ENCODE results near the gene MRPL53. TPM values are rescaled to one million over a fixed set of nuclear protein-coding genes. Genes with fewer than 3 reads are reported as not detected.
A peak's percentile ranks its signal among the peaks of the same experiment; 100 is the strongest.

The MRPL53 gene
- total and polyA plus RNA-seq, 9 donors = 52.5 to 87.9 (median 81.1) TPM

DNA sequence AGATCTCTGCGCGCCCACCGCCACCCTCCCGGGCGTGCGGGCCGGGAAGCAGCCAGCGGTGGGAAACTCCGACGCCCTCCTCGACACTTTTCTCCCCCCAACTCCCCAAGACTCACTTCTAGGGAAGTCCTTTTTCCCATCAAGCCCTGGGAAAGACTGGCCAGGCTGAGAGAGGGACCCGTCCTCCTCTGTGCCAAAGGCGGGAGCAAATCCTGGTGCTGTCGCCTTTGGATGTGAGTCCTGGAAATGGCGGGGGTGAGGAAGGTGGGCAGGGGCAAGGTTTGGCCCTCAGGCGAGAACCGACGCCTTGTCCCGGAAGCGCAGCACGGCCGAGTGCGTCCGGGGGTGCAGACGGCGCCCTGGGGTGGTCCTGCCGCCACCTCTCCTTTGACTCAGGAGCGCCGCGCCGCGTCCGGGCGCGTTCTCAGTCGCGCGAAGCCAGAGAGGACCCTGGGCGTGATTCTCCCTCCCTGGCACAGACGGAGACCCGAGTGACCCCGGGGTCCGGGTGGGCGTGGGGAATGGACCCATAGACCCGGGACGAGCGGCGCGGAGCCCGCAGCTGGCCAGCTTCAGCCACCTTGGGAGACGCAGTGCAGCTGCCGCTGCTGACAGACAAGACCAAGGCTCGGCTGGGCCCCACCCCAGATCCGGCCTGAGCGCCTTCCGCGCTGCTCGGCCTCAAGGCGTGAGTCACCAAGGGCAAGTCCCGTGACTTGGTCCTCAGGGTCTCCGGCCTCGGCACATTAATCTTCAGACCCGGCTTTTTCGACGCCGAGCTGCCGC, 30.4 kb upstream of the MRPL53 start:
- H3K27me3 ChIP-seq (ENCODE audit: control insufficient read depth, insufficient read depth, low read length) = peaks cover 77% of the 10 kb centered on the region
- DNase-seq = peak; percentile 90
- peak overlapping the region; percentile 80 for H3K27ac ChIP-seq (ENCODE audit: low read length)
- H3K36me3 ChIP-seq (ENCODE audit: control insufficient read depth, insufficient read depth, low read length) = peaks cover 16% of the 10 kb centered on the region
- H3K4me1 ChIP-seq (ENCODE audit: control insufficient read depth, insufficient read depth, low read length) = peaks cover 69% of the 10 kb centered on the region
- peak overlapping the region; percentile 58 for H3K4me3 ChIP-seq (ENCODE audit: low read length)
- under 1% methylated on average over 58 of the region's 67 CpGs for WGBS (ENCODE audit: insufficient coverage)
- H3K9me3 ChIP-seq (replicated peaks; ENCODE audit: control insufficient read depth, low read depth, low read length) = no peaks in the 10 kb centered on the region

- Histone ChIP-seq H3K27me3 (ENCODE audit: control insufficient read depth, insufficient read depth, low read length) (peaks cover 82% of the 10 kb centered on the region), H3K4me1 (ENCODE audit: control insufficient read depth, insufficient read depth, low read length) (peaks cover 74% of the 10 kb centered on the region), H3K4me3 (ENCODE audit: low read length) (peak overlapping the region; percentile 58), H3K27ac (ENCODE audit: low read length) (peak overlapping the region; percentile 80), H3K36me3 (ENCODE audit: control insufficient read depth, insufficient read depth, low read length) (peaks cover 16% of the 10 kb centered on the region), H3K9me3 (replicated peaks; ENCODE audit: control insufficient read depth, low read depth, low read length) (no peaks in the 10 kb centered on the region)
- WGBS (ENCODE audit: insufficient coverage) = 11% methylated on average over 20 of the region's 32 CpGs
- DNase-seq = peak; percentile 47
Measured at GRCh38 chr2:74502147-74502719, 29.8 kb upstream of the MRPL53 start.

- Histone ChIP-seq H3K27ac (ENCODE audit: low read length) (peak overlapping the region; percentile 80), H3K9me3 (replicated peaks; ENCODE audit: control insufficient read depth, low read depth, low read length) (no peaks in the 10 kb centered on the region), H3K27me3 (ENCODE audit: control insufficient read depth, insufficient read depth, low read length) (peaks cover 87% of the 10 kb centered on the region), H3K4me1 (ENCODE audit: control insufficient read depth, insufficient read depth, low read length) (peaks cover 69% of the 10 kb centered on the region), H3K4me3 (ENCODE audit: low read length) (no peak overlapping the region), H3K36me3 (ENCODE audit: control insufficient read depth, insufficient read depth, low read length) (peaks cover 14% of the 10 kb centered on the region)
- peak; percentile 57 for DNase-seq
- 39% methylated on average over 15 of the region's 18 CpGs for WGBS (ENCODE audit: insufficient coverage)
Measured at GRCh38 chr2:74501335-74502071, 29.0 kb upstream of the MRPL53 start.

- peaks cover 61% of the 10 kb centered on the region for H3K4me1 ChIP-seq (ENCODE audit: control insufficient read depth, insufficient read depth, low read length)
- no peaks in the 10 kb centered on the region for H3K9me3 ChIP-seq (replicated peaks; ENCODE audit: control insufficient read depth, low read depth, low read length)
- H3K27ac ChIP-seq (ENCODE audit: low read length) = no peak overlapping the region
- no peak for DNase-seq
- peaks cover 8% of the 10 kb centered on the region for H3K36me3 ChIP-seq (ENCODE audit: control insufficient read depth, insufficient read depth, low read length)
- H3K4me3 ChIP-seq (ENCODE audit: low read length) = no peak overlapping the region
- H3K27me3 ChIP-seq (ENCODE audit: control insufficient read depth, insufficient read depth, low read length) = peaks cover 85% of the 10 kb centered on the region
Measured at GRCh38 chr2:74500578-74500946, 28.1 kb upstream of the MRPL53 start.

- peaks cover 6% of the 10 kb centered on the region for H3K36me3 ChIP-seq (ENCODE audit: control insufficient read depth, insufficient read depth, low read length)
- H3K4me3 ChIP-seq (ENCODE audit: low read length) = peak overlapping the region; percentile 42
- 20% methylated on average over 9 of the region's 15 CpGs for WGBS (ENCODE audit: insufficient coverage)
Measured at GRCh38 chr2:74499940-74500577, 27.6 kb upstream of the MRPL53 start.

DNA sequence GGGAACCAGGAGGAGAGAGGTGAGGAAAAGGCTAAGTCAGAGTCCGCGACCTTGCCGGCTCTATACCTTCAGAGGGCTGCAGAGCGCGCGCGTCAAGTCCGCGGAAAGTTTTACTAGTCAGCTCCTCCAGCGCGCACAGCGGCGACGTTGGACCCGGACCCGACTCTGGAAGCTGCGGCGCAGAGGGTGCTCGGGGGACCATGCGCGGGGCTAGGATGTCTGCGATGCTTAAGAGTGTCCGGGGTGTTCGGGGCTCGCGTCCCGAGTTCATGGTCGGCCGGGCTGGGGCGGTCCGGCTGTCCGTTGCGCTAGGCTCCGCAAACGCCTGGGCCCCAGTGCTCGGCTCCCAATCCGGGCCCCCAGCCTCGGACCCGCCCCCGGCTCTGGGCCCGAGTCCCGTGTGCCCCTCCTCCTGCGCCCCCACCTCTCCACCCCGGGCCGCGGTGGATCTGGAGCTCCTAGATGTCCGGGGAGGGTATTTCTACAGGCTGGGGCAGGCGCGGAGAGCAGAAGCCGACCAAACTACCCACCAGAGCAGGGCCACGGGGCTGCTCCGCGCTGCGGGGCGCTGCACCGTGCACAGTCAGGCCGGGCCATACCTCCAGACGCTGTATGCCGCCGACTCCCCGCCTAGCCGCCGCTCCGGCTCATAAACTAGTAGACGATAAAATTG, 26.9 kb upstream of the MRPL53 start, which contains the start of gene LBX2:
TSS of gene LBX2 (minus strand) at position 337 of the 673 bp plus-strand sequence. CDS start at position 271, 66 bp downstream.
- Histone ChIP-seq H3K4me1 (ENCODE audit: control insufficient read depth, insufficient read depth, low read length) (peaks cover 58% of the 10 kb centered on the region), H3K4me3 (ENCODE audit: low read length) (peak within 1 kb of the TSS; percentile 42), H3K36me3 (ENCODE audit: control insufficient read depth, insufficient read depth, low read length) (peaks cover 5% of the 10 kb centered on the region), H3K27ac (ENCODE audit: low read length) (no peak within 1 kb of the TSS), H3K27me3 (ENCODE audit: control insufficient read depth, insufficient read depth, low read length) (peaks cover 81% of the 10 kb centered on the region), H3K9me3 (replicated peaks; ENCODE audit: control insufficient read depth, low read depth, low read length) (no peaks in the 10 kb centered on the region)
- DNase-seq = peak; percentile 58
- WGBS (ENCODE audit: insufficient coverage) = under 1% methylated on average over 64 of the region's 65 CpGs

More at GRCh38 chr2:74499940-74500577, 27.6 kb upstream of the MRPL53 start:
- Histone ChIP-seq H3K4me1 (ENCODE audit: control insufficient read depth, insufficient read depth, low read length) (peaks cover 60% of the 10 kb centered on the region), H3K9me3 (replicated peaks; ENCODE audit: control insufficient read depth, low read depth, low read length) (no peaks in the 10 kb centered on the region), H3K27me3 (ENCODE audit: control insufficient read depth, insufficient read depth, low read length) (peaks cover 85% of the 10 kb centered on the region), H3K27ac (ENCODE audit: low read length) (no peak overlapping the region)
- DNase-seq = no peak

GRCh38 chr2:74498500-74499266, 26.2 kb upstream of the MRPL53 start:
- Histone ChIP-seq H3K27me3 (ENCODE audit: control insufficient read depth, insufficient read depth, low read length) (peaks cover 73% of the 10 kb centered on the region), H3K4me1 (ENCODE audit: control insufficient read depth, insufficient read depth, low read length) (peaks cover 51% of the 10 kb centered on the region), H3K4me3 (ENCODE audit: low read length) (peak overlapping the region; percentile 42), H3K27ac (ENCODE audit: low read length) (no peak overlapping the region), H3K9me3 (replicated peaks; ENCODE audit: control insufficient read depth, low read depth, low read length) (no peaks in the 10 kb centered on the region), H3K36me3 (ENCODE audit: control insufficient read depth, insufficient read depth, low read length) (peaks cover 12% of the 10 kb centered on the region)
- peak; percentile 25 for DNase-seq
- under 1% methylated on average over 37 of the region's 41 CpGs for WGBS (ENCODE audit: insufficient coverage)

- 2% methylated on average over 60 of the region's 61 CpGs for WGBS (ENCODE audit: insufficient coverage)
- peak; percentile 19 for DNase-seq
- peak overlapping the region; percentile 42 for H3K4me3 ChIP-seq (ENCODE audit: low read length)
- no peaks in the 10 kb centered on the region for H3K9me3 ChIP-seq (replicated peaks; ENCODE audit: control insufficient read depth, low read depth, low read length)
- H3K4me1 ChIP-seq (ENCODE audit: control insufficient read depth, insufficient read depth, low read length) = peaks cover 44% of the 10 kb centered on the region
- no peak overlapping the region for H3K27ac ChIP-seq (ENCODE audit: low read length)
- H3K27me3 ChIP-seq (ENCODE audit: control insufficient read depth, insufficient read depth, low read length) = peaks cover 66% of the 10 kb centered on the region
- H3K36me3 ChIP-seq (ENCODE audit: control insufficient read depth, insufficient read depth, low read length) = peaks cover 19% of the 10 kb centered on the region
Measured at GRCh38 chr2:74497777-74498499, 25.5 kb upstream of the MRPL53 start.
